Superior temporal gyrus (tissue), 1 donor: ENCODE measurements around the gene MYO9B.
A peak's percentile ranks its signal among the peaks of the same experiment; 100 is the strongest.
"Not testable (repeated sequence)": the region's sequence is repeated elsewhere in the genome, so short reads cannot be mapped to it uniquely, and the experiment has no call there.

Source experiments
- DNase-seq: peaks from one replicate; pipeline ENCODE4 v3.0.0-alpha.2; 2016; ENCODE audit errors: extremely low spot score

The MYO9B gene

DNA sequence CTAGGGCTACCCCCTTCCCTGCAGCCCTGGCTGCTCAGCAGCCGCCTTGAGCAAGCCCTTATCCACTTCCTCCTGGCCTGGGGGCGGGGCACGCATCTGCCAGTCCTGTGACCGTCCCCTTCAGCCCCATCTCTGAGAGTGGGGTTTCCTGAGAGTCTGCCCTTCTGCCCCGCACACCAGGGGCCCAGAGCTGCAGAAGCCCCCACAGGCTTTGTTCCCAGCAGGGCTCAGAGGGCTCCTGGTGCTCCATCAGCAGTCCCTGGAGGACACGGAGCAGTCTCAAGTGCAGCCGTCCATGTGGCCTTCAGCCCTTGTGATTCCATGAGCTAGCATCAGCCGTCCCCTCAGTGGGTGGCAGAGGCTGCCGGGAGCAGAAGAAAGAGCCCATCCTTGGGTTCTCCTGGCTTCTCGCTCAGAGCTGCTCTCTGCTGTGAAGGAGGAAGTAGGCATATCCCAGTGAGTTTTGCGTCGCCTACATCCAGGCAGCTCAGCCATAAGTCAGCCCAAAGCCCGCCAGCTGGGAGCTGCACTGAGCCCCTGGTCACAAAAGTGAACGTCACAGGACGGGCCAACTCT is 16.3 kb downstream of the MYO9B start:
- no peak for DNase-seq

DNA sequence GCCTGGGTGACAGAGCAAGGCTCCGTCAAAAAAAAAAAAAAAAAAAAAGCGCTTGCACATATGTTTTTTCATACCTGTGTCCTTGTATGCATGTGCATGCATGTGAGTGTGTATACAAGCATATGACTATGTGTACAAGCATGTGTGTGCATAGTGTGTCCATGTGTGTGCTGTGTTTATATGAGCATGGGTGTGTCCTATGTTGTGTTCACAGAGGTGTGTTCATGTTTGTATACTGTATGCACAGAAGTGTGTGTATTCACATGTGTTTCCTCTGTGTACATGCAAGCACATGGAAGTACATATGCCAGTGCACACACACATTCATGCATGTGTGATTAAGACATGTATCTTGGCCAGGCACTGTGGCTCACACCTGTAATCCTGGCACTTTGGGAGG is 17.1 kb downstream of the MYO9B start:
- DNase-seq, result no peak

DNA sequence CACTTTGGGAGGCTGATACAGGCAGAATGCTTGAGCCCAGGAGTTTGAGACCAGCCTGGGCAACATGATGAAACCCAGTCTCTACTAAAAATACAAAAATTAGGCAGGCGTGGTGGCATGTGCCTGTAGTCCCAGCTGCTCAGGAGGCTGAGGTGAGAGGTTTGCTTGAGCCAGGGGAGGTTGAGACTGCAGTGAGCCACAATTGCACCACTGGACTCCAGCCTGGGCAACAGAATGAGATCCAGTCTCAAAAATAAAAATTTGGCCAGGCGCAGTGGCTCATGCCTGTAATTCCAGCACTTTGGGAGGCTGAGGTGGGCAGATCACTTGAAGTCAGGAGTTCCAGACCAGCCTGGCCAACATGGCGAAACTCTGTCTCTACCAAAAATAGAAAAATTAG is 19.1 kb downstream of the MYO9B start:
- DNase-seq, result not testable (repeated sequence)

DNA sequence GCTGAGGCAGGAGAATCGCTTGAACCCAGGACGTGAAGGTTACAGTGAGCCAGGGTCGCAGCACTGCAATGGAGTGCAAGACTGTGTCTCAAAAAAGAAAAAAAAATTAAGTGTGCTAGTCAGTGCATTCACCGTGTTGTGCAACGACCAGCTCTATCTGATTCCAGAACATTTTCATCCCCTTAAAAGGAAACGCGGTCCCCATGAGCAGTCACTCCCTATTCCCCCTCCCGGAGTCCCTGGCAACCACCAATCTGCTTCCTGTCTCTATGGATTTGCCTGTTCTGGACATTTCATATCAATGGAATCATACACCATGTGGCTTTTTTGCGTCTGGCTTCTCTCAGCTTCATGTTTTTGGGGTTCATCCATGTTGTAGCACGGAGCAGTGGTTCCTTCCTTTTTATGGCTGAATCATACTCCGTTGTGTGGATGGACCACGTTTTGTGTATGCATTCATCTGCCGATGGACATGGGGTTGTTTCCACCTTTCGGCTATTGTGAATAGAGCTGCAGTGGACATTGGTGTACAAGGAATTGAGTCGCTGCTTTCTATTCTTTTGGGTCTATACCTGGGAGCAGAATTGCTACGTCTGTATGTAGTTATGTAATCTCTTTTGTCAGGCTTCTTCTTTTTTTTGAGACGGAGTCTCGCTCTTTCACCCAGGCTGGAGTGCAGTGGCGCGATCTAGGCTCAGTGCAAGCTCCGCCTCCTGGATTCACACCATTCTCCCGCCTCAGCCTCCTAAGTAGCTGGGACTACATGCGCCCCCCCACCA is 19.8 kb downstream of the MYO9B start:
- no peak for DNase-seq

DNA sequence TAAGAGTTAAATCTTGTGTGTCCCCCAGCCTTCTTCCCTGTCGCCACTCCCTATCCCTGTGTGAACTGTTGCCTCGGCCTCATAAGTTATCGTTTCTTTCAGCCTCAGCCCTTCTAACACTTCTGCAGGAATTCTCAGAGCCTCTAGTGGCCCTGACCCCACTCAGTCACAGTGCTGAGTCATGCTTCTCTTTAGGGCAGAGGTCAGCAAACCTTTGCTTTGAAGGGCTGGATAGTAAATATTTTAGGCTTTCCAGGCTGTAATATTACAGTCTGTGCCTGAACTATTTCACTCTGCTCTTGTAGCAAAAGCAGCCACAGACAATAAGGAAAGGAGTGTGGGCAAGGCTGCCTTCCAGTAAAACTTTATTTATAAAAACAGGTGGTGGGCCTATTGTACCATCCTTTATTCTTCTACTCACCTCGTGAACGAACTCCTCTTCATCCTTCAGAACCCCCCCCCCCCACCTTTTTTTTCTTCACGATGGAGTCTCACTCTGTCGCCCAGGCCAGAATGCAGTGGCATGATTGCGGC is 22.1 kb downstream of the MYO9B start:
- no peak for DNase-seq

DNA sequence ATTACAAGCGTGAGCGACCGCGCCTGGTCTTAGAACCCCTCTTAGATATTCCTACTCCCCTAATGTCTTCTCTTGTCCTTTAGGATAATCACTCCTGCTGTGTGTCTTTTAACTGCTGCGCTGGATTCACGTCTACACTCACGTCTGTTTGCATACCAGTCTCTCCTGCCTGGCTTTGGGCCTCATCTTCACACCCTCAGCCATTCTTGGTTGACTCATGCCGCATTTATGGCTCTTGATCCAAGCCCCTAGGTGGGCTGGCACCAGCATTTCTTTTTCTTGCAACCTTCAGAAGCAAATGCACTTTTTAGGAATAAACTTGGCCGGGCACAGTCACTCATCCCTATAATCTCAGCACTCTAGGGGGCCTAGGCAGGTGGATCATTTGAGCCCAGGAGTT is 22.7 kb downstream of the MYO9B start:
- DNase-seq, result no peak

DNA sequence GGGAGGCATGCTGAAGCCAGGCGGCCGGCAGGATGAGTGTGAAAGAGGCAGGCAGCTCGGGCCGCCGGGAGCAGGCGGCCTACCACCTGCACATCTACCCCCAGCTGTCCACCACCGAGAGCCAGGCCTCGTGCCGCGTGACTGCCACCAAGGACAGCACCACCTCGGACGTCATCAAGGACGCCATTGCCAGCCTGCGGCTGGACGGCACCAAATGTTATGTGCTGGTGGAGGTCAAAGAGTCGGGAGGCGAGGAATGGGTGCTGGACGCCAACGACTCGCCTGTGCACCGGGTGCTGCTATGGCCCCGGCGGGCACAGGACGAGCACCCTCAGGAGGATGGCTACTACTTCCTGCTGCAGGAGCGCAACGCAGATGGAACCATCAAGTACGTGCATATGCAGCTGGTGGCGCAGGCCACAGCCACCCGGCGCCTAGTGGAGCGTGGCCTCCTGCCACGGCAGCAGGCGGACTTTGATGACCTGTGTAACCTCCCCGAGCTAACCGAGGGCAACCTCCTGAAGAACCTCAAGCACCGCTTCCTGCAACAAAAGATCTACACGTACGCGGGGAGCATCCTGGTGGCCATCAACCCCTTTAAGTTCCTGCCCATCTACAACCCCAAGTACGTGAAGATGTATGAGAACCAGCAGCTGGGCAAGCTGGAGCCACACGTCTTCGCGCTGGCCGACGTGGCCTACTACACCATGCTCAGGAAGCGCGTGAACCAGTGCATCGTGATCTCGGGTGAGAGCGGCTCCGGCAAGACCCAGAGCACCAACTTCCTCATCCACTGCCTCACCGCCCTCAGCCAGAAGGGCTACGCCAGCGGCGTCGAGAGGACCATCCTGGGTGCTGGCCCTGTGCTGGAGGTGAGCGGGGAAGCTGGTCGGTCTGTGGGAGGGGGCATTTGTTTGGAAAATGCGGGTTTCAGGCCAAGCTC is 26.4 kb downstream of the MYO9B start:
- DNase-seq, result no peak

DNA sequence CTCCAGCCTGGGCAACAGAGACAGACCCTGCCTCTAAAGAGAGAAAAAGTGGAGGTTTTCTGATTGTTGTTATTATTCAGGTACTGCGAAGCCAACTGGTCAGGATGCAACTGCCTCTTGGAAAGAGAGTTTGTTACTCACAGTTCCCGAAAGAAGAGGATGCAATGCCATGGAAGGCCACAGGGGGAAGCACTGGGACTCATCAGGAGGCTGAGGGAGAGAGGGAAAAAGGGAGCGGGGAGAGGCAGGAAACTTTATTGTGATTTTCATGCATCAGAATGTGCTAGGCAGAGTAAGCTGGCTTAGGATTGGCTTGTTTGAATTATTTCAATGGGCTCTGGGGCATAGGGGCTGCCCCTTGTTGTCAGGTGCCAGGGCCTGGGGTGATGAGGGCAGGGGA is 27.6 kb downstream of the MYO9B start:
- DNase-seq, result no peak

DNA sequence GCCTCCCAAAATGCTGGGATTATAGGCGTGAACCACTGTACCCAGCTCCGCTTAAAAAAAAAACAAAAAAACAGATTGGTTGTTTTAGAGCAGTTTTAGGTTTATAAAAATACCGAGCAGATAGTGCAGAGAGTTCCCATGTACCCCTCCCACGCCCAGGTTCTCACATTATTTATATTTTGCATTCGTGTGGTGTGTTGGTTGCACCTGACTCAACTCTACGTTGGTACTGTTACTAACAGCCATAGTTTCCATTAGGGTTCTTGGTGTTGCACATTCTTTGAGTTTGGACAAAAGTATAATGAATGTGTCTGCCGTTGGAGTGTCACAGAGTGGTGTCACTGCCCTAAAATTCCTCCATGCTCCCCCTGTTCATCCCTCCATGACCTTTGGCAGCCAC is 29.1 kb downstream of the MYO9B start:
- DNase-seq, result no peak

DNA sequence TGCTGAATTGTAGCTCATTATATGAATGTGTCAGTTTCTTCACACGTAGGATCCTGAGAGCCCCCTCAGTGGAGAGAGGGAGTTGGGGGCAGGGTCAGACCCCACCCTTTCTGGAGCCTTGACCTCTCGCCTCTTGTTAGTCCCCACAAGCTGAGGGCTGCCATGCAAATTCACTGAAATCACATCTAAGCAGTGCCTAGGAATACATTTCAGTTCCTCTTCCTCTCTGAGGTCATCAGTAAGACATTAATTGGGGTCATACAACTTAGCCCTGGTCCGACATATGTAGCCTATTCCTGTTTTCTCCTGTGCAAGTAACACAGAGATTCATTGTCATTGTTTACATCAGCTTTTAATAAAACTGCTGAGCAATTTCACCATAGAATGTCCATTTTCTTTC is 30.0 kb downstream of the MYO9B start:
- no peak for DNase-seq

DNA sequence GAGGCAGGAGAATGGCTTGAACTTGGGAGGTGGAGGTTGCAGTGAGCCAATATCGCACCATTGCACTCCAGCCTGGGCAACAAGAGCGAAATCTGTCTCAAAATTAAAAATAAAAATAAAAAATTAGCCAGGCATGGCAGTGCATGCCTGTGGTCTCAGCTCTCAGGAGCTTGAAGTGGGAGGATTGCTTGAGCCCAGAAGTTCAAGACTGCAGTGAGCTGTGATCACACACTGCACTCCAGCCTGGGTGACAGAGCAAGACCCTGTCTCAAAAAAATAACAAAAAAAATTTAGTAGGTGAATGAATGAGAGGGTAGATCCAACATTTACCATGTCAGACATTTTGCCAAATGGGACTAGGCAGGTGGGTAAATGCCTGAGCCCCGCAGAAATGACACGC is 31.4 kb downstream of the MYO9B start:
- not testable (repeated sequence) for DNase-seq

DNA sequence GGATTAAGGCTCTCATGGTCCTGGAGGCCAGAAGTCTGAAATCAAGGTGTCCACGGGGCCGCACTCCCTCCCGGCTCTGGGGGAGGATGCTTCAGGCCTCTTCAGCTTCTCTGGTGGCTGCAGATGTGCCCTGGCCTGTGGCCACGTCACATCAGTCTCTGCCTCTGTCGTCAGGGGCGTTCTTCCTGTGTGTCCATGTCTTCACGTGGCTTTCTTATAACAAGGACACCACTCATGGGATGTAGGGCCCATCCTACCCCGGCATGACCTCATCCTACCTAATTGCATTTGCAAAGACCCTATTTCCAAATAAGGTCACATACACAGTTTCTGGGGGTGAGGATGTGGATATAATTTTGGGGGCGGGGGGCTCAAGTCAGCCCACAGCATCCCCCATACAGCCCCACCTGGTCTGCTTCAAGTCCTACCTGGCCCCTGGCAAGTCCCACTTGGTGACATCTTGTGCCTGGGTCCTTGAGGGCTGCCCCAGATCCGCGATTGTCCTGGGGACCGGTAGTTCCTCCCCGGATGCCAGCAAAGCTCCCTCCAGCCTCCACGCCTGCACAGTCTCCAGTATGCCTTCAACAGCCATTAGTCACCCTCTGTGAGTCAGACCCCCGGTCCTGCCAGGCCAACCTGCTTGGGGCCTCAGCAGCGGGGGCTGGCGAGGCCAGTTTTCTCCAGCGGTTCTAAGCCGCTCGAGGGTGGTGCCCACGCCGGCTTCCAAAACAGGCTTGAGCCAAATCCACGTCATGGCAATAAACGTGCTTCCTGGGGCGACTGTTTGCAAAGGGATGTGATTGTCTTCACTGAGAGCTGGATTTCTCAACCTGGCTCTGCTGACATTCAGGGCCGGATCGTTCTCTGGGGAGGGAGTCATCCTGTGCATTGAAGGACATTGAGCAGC is 32.2 kb downstream of the MYO9B start:
- DNase-seq, result peak; percentile 59

DNA sequence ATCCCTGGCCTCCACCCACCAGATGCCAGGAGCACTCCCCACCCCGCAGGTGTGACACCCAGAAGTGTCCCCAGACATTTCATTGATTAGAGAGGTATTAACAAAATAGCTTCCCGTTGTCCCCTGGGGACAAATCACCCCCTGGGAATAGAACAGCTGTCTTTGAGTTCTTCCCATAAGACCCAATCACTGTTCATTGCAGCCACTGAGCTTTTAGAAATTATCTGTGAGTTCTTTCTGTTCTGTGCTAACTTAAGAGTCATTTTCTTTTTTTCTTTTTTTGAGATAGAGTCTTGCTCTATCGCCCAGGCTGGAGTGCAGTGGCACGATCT is 32.8 kb downstream of the MYO9B start:
- DNase-seq, result no peak

DNA sequence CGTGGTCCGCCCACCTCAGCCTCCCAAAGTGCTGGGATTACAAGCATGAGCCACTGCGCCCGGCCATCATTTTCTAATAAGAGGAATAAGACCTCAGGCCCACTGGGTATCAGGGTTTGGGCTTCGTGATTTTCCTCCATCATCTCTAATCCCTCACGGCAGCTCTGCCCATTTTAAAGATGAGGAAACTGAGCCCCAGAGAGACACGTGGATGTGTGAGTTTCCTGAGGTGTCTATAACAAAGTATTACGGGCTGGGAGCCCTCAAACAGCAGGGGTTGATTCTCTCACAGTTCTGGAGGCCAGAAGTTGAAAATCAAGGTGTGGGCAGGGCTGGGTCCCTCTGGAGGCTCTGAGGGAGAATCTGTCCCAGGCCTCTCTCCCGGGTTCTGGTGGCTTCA is 33.7 kb downstream of the MYO9B start:
- DNase-seq, result no peak

DNA sequence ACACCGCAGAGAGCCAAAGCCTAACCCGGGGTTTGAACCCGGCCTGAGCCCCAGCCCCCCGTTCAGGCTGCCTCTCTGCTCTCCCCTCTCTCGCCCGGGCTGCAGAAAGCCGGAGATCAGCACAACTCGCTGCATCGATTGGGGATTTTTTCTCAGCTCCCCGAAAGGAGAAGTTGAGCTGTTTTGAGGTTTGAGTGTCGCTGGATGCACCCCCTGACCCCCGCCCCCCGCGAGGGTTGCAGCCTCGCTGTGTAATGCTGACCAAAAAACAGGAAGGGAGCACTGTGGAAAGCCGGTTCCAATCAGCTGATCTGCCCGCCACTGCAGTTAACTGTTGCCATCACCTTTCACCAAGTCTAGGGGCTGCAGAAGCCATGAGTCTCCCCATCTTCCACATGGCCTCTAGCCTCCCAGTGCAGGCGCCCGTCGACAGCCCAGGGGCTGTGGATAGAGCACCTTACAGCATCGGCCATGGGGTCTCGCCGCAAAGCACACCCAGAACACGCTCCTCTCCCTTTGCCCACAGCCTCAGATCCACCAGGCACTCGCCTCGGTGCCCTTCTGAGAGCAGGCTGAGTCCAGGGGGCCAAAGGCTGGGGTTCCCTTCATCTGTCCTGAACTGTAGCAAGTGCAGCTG is 34.5 kb downstream of the MYO9B start:
- DNase-seq, result no peak

DNA sequence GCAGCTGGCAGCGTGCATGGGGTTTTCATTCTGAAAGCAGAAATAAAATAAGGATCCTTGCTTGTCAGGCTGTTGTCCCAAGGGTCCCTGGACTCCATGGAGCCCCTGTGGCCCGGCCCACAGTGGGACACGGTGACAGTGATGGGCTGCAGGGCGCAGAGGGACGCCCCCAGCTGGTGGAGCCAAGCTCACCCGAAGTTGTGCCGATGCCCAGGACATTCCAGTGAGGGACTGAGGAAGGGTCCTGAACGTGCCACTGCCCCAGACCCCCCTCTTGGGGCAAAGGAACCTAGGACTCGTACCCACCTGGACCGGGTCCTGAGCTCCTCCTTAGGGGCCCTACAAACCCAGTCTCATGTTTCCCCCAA is 35.0 kb downstream of the MYO9B start:
- DNase-seq, result no peak

DNA sequence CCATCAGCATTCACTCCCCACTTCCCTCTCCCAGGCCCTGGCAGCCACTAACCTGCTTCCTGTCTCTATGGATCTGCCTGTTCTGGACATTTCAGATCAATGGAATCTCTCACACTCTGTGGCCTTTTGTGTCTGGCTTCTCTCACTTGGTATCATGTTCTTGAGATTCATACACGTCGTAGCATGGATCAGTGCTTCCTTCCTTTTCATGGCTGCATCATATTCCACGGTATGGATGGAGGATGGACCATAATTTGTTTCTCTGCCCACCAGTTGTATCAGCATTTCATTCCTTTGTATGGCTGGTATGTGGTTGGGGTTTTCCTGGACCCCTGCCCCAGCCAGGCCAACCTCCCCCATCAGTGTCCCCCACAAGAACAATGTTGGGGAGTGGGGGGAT is 36.2 kb downstream of the MYO9B start:
- DNase-seq, result no peak

DNA sequence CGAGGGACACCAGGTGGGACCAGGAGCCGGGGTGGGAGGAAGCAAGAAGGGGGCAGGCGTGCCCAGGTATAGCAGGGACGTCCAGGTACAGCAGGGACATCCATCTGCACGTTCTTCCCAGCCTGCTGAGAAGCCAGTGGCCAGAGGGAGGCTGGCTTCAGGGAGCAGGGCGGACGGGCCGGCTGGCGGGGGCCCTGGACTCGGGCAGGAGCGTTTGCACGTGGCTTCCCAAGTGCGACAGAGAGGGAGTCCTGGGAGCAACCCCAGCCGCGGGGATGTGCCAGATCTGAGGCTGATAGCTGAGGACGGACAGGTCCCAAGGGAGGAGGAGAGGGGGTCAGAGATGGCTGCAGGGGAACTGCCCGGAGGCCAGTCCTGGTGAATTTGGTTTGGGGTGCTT is 36.7 kb downstream of the MYO9B start:
- no peak for DNase-seq

DNA sequence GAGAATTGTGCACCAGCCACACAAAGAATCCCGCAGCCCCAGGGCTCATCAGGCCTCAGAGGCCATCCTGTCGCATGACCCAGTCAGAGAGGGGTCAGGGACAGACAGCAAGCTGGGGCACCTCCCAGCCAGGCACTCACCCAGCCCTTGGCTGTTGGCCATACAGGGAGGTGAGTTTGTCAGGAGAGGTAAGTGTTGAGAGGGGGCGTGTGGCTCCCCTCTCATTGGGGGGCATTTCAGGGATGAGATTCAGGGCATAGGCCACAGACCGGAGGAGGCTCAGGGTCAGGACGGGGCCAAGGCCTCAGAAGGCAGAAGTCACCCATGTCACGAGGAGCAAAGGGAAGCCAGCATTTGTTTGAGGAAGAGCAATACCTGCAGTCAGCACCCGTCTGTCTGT is 37.1 kb downstream of the MYO9B start:
- no peak for DNase-seq

DNA sequence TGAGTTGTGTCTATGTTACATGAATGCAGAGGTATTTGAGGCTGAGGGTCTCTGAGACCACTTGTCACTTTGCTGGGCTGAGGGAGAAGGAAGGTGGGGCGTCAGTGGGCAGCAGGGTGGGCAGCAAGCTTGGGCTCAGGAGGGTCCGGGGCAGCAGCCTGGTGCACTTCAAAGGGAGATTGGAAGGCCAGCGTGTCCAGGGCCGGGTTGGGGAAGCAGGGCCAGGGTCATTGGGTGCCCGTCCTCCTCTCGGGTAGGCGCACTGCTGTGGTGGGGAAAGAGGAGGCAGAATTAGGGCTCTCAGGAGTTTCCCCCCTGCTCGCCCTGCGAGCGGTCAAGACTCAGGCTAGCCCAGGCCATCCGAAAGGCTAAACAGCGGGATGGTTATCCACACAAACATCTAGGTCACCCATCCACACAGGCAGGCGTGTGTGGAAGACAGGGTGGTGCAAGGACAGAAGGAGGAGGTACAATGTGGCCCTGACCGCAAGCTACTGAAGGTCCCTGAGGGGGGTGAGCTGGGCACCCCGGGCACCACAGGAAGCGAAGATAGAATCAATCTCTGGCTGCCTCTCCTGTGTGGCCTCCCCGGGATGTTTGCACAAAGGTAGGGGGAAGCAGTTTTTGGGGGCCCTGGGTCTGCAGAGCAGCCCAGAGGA is 37.7 kb downstream of the MYO9B start:
- no peak for DNase-seq

DNA sequence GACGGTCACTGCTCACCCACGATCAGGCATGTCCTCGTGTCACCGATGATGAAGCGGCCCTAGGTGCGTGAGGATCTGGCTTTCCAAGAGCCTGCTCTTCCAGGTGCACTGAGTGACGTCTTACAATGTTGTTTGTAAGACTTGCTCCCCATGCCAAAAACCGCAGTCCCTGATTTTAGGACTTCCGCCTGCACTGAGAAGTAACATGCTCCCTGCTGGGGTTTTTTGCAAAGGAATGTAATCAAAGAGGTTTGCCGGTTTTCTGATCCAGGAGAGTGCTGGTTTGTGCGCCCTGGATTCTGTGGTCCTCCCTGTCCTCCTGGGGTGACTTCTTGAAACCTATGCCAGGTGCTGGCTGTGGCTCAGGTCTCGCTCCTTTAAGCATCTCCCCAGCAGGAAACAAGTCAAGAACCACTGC is 38.8 kb downstream of the MYO9B start:
- no peak for DNase-seq
